HCT116 (cell line): ENCODE measurements around the gene PLA1A.

ENCODE experiments used
- EZH2 ChIP-seq: fragments of 200-600 bp; sonication (generic); IDR thresholded peaks from 2 replicates; pipeline ENCODE4 v1.6.1; 2017; ENCODE audit warnings: antibody characterized with exemption, mixed run types
- POLR2A ChIP-seq: IDR thresholded peaks from 2 replicates; pipeline ENCODE4 v1.7.0; 2011; ENCODE audit warnings: borderline replicate concordance; ENCODE audit not compliant: insufficient read depth, insufficient read length; ENCODE audit errors: extremely low read depth
- POLR2AphosphoS5 ChIP-seq: IDR thresholded peaks from 2 replicates; pipeline ENCODE4 v1.6.1; 2011; ENCODE audit warnings: mild to moderate bottlenecking, low read depth, low read length, moderate library complexity
- SP1 ChIP-seq: IDR thresholded peaks from 2 replicates; pipeline ENCODE4 v1.6.1; 2012; ENCODE audit warnings: low read depth
- SRF ChIP-seq: IDR thresholded peaks from 2 replicates; pipeline ENCODE4 v1.6.1; 2012; ENCODE audit warnings: low read depth
- TCF7L2 ChIP-seq: IDR thresholded peaks from 2 replicates; pipeline ENCODE4 v1.7.0; 2011; ENCODE audit warnings: borderline replicate concordance, inconsistent platforms; ENCODE audit not compliant: insufficient read depth, insufficient read length; ENCODE audit errors: extremely low read depth
- ZFX ChIP-seq: fragments of 450-650 bp; IDR thresholded peaks from 2 replicates; pipeline ENCODE4 v1.6.1; 2017
- ZNF274 ChIP-seq: fragments of 200-500 bp; sonication (Bioruptor generic); IDR thresholded peaks from 2 replicates; pipeline ENCODE4 v1.6.1; 2014; ENCODE audit warnings: mild to moderate bottlenecking, low read depth, low read length, inconsistent platforms
- TF ChIP-seq, protein P1 (sequence below), 3 experiments: fragments of 200-600 bp in 1 of 3; sonication (generic) in 1 of 3; IDR thresholded peaks in 2 of 3; conservative IDR thresholded peaks in 1 of 3; 2 replicates each; pipeline ENCODE4 v1.5.1; 2012 to 2017; ENCODE audit warnings: low read depth in 2 of 3, low read length in 2 of 3, antibody characterized with exemption in 1 of 3, borderline replicate concordance in 1 of 3, control low read depth in 1 of 3, mild to moderate bottlenecking in 1 of 3, mixed read lengths in 1 of 3, mixed run types in 1 of 3, moderate library complexity in 1 of 3; ENCODE audit not compliant: insufficient read depth in 1 of 3
- TF ChIP-seq, protein P2 (sequence below): IDR thresholded peaks from 2 replicates; pipeline ENCODE4 v1.6.1; 2012
- TF ChIP-seq, protein P3 (sequence below): IDR thresholded peaks from 2 replicates; pipeline ENCODE4 v1.6.1; 2011; ENCODE audit warnings: mild to moderate bottlenecking, low read length, moderate library complexity; ENCODE audit not compliant: insufficient replicate concordance; ENCODE audit errors: extremely low read depth

DNA sequence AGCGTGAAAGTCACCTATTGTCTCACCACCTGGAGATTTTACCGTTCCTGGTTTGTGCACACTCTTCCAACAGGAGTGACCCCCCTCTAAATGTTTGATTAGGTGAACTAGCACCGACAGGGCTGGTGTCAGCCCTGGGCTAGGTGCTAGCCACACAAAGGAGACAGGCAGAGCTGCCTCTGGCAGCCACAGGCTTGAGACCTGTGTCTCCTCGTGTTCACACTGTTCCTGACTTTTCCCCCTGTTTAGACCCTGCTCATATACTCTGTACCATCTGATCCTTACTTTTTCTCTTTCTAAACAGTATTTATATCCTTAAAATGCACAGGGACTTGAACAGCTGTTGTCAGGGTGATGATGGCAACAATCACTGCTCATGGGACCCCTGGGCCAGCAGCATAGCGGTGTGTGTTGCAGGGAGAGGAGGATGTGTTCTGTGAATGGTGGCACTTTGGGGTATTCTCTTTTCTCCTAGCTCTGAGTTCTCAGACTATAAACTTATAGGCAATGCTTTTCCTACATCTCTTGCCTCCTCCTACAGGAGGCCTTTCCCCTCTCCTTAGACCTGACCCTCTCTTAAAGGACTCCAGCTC, 43.8 kb upstream of the PLA1A start:
- TF ChIP-seq, protein P1, sequence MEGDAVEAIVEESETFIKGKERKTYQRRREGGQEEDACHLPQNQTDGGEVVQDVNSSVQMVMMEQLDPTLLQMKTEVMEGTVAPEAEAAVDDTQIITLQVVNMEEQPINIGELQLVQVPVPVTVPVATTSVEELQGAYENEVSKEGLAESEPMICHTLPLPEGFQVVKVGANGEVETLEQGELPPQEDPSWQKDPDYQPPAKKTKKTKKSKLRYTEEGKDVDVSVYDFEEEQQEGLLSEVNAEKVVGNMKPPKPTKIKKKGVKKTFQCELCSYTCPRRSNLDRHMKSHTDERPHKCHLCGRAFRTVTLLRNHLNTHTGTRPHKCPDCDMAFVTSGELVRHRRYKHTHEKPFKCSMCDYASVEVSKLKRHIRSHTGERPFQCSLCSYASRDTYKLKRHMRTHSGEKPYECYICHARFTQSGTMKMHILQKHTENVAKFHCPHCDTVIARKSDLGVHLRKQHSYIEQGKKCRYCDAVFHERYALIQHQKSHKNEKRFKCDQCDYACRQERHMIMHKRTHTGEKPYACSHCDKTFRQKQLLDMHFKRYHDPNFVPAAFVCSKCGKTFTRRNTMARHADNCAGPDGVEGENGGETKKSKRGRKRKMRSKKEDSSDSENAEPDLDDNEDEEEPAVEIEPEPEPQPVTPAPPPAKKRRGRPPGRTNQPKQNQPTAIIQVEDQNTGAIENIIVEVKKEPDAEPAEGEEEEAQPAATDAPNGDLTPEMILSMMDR (IDR thresholded peaks at IDR 0.05 in 2 of 3, conservative IDR thresholded peaks at IDR 0.05 in 1 of 3; ENCODE audit: borderline replicate concordance in 1 of 3, insufficient read depth in 1 of 3, low read depth in 2 of 3, low read length in 2 of 3): no peak
- TF ChIP-seq EZH2: no peak
- no peak for TF ChIP-seq POLR2A
- no peak for TF ChIP-seq TCF7L2
- TF ChIP-seq POLR2AphosphoS5: no peak
- no peak for TF ChIP-seq SP1
- TF ChIP-seq ZFX: no peak
- no peak for TF ChIP-seq ZNF274
- TF ChIP-seq, protein P2, sequence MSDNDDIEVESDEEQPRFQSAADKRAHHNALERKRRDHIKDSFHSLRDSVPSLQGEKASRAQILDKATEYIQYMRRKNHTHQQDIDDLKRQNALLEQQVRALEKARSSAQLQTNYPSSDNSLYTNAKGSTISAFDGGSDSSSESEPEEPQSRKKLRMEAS: no peak
- no peak for TF ChIP-seq SRF
- TF ChIP-seq, protein P3, sequence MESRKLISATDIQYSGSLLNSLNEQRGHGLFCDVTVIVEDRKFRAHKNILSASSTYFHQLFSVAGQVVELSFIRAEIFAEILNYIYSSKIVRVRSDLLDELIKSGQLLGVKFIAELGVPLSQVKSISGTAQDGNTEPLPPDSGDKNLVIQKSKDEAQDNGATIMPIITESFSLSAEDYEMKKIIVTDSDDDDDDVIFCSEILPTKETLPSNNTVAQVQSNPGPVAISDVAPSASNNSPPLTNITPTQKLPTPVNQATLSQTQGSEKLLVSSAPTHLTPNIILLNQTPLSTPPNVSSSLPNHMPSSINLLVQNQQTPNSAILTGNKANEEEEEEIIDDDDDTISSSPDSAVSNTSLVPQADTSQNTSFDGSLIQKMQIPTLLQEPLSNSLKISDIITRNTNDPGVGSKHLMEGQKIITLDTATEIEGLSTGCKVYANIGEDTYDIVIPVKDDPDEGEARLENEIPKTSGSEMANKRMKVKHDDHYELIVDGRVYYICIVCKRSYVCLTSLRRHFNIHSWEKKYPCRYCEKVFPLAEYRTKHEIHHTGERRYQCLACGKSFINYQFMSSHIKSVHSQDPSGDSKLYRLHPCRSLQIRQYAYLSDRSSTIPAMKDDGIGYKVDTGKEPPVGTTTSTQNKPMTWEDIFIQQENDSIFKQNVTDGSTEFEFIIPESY: no peak
